Epithelial cell of esophagus (primary cell): ENCODE results near the gene RELL2.

Source experiments
- DNase-seq: peaks from one replicate; pipeline ENCODE4 v3.0.0; 2010; ENCODE audit warnings: low read depth
- H3K4me3 ChIP-seq: 2 replicates; pipeline ENCODE4 v1.5.1; 2011; ENCODE audit warnings: mild to moderate bottlenecking, low read length, control low read depth
- CTCF ChIP-seq: IDR thresholded peaks from 2 replicates; pipeline ENCODE4 v1.5.1; 2011; ENCODE audit warnings: low read depth, mild to moderate bottlenecking, low read length, control low read depth, inconsistent platforms; ENCODE audit not compliant: insufficient read depth; ENCODE audit errors: missing control alignments

Gene RELL2

DNA sequence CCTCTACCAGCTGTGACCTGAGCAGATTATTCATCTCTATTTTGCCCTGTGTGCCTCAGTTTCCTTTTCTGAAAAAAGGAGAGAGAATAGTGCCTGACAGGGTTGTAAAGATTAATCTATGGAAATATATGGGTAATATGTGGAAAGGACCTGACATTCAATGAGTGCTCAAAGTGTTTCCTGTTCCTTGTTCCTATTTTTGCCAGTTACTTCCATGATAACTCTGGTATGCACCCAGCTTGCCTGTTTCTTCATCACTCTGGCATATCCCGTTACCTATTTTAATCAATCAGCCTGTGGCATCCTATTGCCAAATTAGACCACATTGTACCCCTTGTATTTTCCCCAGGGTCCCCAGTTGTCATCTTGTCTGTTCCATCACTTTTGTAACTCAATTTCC, 48.8 kb downstream of the RELL2 start:
- no peak overlapping the region for H3K4me3 ChIP-seq
- DNase-seq, result no peak
- TF ChIP-seq CTCF, result no peak

DNA sequence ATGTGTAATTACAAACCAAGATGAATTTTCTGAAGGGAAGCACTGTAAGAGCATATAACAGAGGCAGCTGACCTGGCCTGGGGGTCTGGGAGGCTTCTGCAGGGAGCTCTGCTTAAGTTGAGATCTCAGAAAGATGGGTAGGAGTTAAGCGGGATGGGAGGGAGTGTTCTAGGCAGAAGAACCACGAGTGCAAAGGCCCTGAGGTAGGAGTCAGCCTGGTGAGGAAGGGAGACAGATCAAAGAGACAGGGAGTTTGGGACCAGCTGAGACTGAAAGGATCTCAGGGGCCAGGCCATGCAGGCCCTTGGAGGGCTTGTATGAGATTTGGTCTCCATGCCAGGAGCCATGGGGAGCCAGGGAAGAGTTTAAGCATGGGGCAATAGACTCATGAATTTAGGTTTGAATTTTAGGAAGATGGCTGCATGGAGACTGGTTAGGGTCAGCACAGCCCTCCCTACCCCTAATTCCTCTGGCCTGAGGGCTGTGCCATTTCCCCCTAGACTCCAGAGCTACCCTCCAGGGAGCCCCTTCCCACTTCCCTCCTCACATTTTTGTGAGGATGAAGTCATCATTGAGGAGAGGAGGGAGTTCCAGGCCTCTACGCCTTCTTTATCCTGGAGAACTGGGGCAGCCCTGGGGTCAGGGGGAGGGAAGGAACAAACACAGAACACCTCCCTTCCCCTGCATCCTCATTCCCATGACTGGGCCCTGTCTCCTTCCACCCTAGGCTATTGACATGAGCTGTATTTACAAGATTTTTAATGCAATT, 50.0 kb downstream of the RELL2 start:
- DNase-seq, result no peak
- no peak for TF ChIP-seq CTCF
- H3K4me3 ChIP-seq, result no peak overlapping the region
